HG02973 (cell line): Measurements from ENCODE around the gene DLG1.
"Not testable (repeated sequence)": the region's sequence is repeated elsewhere in the genome, so short reads cannot be mapped to it uniquely, and the experiment has no call there.

Source experiments
- ATAC-seq: cut with Tn5 transposase; IDR thresholded peaks from one replicate; pipeline ENCODE4 v1.9.1; 2021; ENCODE audit warnings: moderate library complexity; ENCODE audit not compliant: unreplicated experiment

The DLG1 gene

GRCh38 chr3:197216914-197217313, 81.5 kb downstream of the DLG1 start:
- no peak for ATAC-seq

GRCh38 chr3:197216169-197216860, 82.1 kb downstream of the DLG1 start:
- ATAC-seq = no peak

- ATAC-seq = no peak
Observed at GRCh38 chr3:197212290-197212689, 86.1 kb downstream of the DLG1 start.

GRCh38 chr3:197211698-197212097, 86.7 kb downstream of the DLG1 start:
- not testable (repeated sequence) for ATAC-seq

GRCh38 chr3:197209366-197210260, 88.8 kb downstream of the DLG1 start:
- no peak for ATAC-seq

- no peak for ATAC-seq
Observed at GRCh38 chr3:197206913-197207312, 91.5 kb downstream of the DLG1 start.

- ATAC-seq = no peak
Observed at GRCh38 chr3:197205675-197206074, 92.7 kb downstream of the DLG1 start.

- ATAC-seq = no peak
Observed at GRCh38 chr3:197205265-197205664, 93.1 kb downstream of the DLG1 start.

- no peak for ATAC-seq
Observed at GRCh38 chr3:197204736-197205135, 93.7 kb downstream of the DLG1 start.

GRCh38 chr3:197203714-197204146, 94.7 kb downstream of the DLG1 start:
- no peak for ATAC-seq

GRCh38 chr3:197202694-197203093, 95.7 kb downstream of the DLG1 start:
- no peak for ATAC-seq

- ATAC-seq = no peak
Observed at GRCh38 chr3:197201791-197202452, 96.5 kb downstream of the DLG1 start.

- not testable (repeated sequence) for ATAC-seq
Observed at GRCh38 chr3:197200856-197201255, 97.6 kb downstream of the DLG1 start.

- ATAC-seq = no peak
Observed at GRCh38 chr3:197197334-197197733, 101.1 kb downstream of the DLG1 start.

- ATAC-seq = no peak
Observed at GRCh38 chr3:197196192-197196591, 102.2 kb downstream of the DLG1 start.

- no peak for ATAC-seq
Observed at GRCh38 chr3:197195326-197195725, 103.1 kb downstream of the DLG1 start.

- not testable (repeated sequence) for ATAC-seq
Observed at GRCh38 chr3:197193759-197194158, 104.7 kb downstream of the DLG1 start.

GRCh38 chr3:197191897-197192296, 106.5 kb downstream of the DLG1 start:
- ATAC-seq = no peak

- no peak for ATAC-seq
Observed at GRCh38 chr3:197189623-197190022, 108.8 kb downstream of the DLG1 start.

- ATAC-seq = no peak
Observed at GRCh38 chr3:197188963-197189362, 109.4 kb downstream of the DLG1 start.

- ATAC-seq = peak; percentile 63
Observed at GRCh38 chr3:197186887-197187588, 111.4 kb downstream of the DLG1 start.
